Measurements from ENCODE around the gene TSPOAP1.

TSPOAP1 gene

GRCh38 chr17:58300336-58300735, 28.3 kb downstream of the TSPOAP1 start:
- TF ChIP-seq, protein P1, sequence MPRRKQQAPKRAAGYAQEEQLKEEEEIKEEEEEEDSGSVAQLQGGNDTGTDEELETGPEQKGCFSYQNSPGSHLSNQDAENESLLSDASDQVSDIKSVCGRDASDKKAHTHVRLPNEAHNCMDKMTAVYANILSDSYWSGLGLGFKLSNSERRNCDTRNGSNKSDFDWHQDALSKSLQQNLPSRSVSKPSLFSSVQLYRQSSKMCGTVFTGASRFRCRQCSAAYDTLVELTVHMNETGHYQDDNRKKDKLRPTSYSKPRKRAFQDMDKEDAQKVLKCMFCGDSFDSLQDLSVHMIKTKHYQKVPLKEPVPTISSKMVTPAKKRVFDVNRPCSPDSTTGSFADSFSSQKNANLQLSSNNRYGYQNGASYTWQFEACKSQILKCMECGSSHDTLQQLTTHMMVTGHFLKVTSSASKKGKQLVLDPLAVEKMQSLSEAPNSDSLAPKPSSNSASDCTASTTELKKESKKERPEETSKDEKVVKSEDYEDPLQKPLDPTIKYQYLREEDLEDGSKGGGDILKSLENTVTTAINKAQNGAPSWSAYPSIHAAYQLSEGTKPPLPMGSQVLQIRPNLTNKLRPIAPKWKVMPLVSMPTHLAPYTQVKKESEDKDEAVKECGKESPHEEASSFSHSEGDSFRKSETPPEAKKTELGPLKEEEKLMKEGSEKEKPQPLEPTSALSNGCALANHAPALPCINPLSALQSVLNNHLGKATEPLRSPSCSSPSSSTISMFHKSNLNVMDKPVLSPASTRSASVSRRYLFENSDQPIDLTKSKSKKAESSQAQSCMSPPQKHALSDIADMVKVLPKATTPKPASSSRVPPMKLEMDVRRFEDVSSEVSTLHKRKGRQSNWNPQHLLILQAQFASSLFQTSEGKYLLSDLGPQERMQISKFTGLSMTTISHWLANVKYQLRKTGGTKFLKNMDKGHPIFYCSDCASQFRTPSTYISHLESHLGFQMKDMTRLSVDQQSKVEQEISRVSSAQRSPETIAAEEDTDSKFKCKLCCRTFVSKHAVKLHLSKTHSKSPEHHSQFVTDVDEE (CRISPR knock-in tag; IDR thresholded peaks at IDR 0.05): no peak
- TF ChIP-seq PATZ1 (CRISPR knock-in tag; IDR thresholded peaks at IDR 0.05; ENCODE audit: borderline replicate concordance): no peak
- TF ChIP-seq TCF4 (CRISPR knock-in tag; IDR thresholded peaks at IDR 0.05; ENCODE audit: borderline replicate concordance): no peak
- no peak for TF ChIP-seq ISL1 (CRISPR knock-in tag; IDR thresholded peaks at IDR 0.05)
- TF ChIP-seq PPARA (CRISPR knock-in tag; IDR thresholded peaks at IDR 0.05; ENCODE audit: borderline replicate concordance): no peak
- TF ChIP-seq OSR1 (CRISPR knock-in tag; IDR thresholded peaks at IDR 0.05): no peak
- no peak for TF ChIP-seq BACH2 (CRISPR knock-in tag; IDR thresholded peaks at IDR 0.05; ENCODE audit: borderline replicate concordance)
- TF ChIP-seq ZNF70 (CRISPR knock-in tag; IDR thresholded peaks at IDR 0.05): no peak
- TF ChIP-seq SNAI2 (CRISPR knock-in tag; IDR thresholded peaks at IDR 0.05): no peak
- no peak for TF ChIP-seq GLIS3 (CRISPR knock-in tag; IDR thresholded peaks at IDR 0.05)
- TF ChIP-seq ESRRG (CRISPR knock-in tag; IDR thresholded peaks at IDR 0.05): no peak
- no peak for TF ChIP-seq ZNF565 (CRISPR knock-in tag; conservative IDR thresholded peaks at IDR 0.05; ENCODE audit: low read depth)
- no peak for TF ChIP-seq TOX (CRISPR knock-in tag; IDR thresholded peaks at IDR 0.05; ENCODE audit: borderline replicate concordance)
- no peak for TF ChIP-seq CSDC2 (CRISPR knock-in tag; IDR thresholded peaks at IDR 0.05)
- ATAC-seq: no peak

DNA sequence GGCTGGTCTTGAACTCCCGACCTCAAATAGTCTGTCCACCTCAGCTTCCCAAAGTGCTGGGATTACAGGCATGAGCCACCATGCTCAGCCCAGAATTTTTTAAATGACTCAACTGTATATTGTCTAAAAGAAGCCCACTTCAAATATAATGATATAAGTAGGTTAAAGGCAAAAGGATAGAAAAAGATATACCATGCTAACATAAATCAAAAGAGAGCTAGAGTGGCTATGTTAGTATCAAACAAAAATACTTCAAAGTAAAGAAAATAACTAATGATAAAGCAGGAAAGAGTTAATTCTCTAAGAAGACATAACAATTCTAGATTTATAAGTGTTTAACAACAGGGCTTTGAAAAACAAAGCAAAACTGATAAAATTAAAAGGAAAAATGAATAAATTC, 34.6 kb downstream of the TSPOAP1 start:
- TF ChIP-seq GLIS3 (CRISPR knock-in tag; IDR thresholded peaks at IDR 0.05): no peak
- TF ChIP-seq ZFP3 (CRISPR knock-in tag; IDR thresholded peaks at IDR 0.05): no peak
- no peak for TF ChIP-seq ARNTL (CRISPR knock-in tag; IDR thresholded peaks at IDR 0.05; ENCODE audit: borderline replicate concordance, low read depth)
- no peak for TF ChIP-seq ZFP30 (CRISPR knock-in tag; IDR thresholded peaks at IDR 0.05)
- TF ChIP-seq, protein P2, sequence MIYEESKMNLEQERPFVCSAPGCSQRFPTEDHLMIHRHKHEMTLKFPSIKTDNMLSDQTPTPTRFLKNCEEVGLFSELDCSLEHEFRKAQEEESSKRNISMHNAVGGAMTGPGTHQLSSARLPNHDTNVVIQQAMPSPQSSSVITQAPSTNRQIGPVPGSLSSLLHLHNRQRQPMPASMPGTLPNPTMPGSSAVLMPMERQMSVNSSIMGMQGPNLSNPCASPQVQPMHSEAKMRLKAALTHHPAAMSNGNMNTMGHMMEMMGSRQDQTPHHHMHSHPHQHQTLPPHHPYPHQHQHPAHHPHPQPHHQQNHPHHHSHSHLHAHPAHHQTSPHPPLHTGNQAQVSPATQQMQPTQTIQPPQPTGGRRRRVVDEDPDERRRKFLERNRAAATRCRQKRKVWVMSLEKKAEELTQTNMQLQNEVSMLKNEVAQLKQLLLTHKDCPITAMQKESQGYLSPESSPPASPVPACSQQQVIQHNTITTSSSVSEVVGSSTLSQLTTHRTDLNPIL (CRISPR knock-in tag; IDR thresholded peaks at IDR 0.05; ENCODE audit: low read depth): no peak
- TF ChIP-seq TCF4 (CRISPR knock-in tag; IDR thresholded peaks at IDR 0.05; ENCODE audit: borderline replicate concordance): no peak
- no peak for TF ChIP-seq ZC3H10 (CRISPR knock-in tag; IDR thresholded peaks at IDR 0.05)
- no peak for TF ChIP-seq PPARA (CRISPR knock-in tag; IDR thresholded peaks at IDR 0.05; ENCODE audit: borderline replicate concordance)
- no peak for TF ChIP-seq ESRRG (CRISPR knock-in tag; IDR thresholded peaks at IDR 0.05)
- TF ChIP-seq, protein P1 (CRISPR knock-in tag; IDR thresholded peaks at IDR 0.05): no peak
- TF ChIP-seq TOX (CRISPR knock-in tag; IDR thresholded peaks at IDR 0.05; ENCODE audit: borderline replicate concordance): no peak
- TF ChIP-seq BACH2 (CRISPR knock-in tag; IDR thresholded peaks at IDR 0.05; ENCODE audit: borderline replicate concordance): no peak
- no peak for TF ChIP-seq ISL1 (CRISPR knock-in tag; IDR thresholded peaks at IDR 0.05)
- no peak for TF ChIP-seq OSR1 (CRISPR knock-in tag; IDR thresholded peaks at IDR 0.05)
- no peak for TF ChIP-seq ZNF70 (CRISPR knock-in tag; IDR thresholded peaks at IDR 0.05)
- no peak for ATAC-seq

DNA sequence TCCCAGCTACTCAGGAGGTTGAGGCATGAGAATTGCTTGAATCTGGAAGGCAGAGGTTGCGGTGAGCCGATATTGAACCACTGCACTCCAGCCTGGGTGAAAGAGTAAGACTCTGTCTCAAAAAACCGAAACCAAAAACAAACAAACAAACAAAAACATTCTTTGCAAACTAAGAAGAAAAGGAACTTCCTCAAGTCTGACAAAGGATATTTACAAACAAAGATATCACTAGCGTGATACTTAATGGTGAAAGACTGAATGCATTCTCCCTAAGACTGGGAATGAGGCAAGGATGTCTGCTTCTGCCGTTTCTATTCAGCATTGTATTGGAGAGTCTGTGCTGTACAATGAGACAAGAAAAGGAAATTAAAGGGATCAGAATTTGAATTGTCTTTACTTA, 37.3 kb downstream of the TSPOAP1 start:
- no peak for ATAC-seq
- no peak for TF ChIP-seq ARNTL (CRISPR knock-in tag; IDR thresholded peaks at IDR 0.05; ENCODE audit: borderline replicate concordance, low read depth)
- TF ChIP-seq, protein P1 (CRISPR knock-in tag; IDR thresholded peaks at IDR 0.05): no peak
- no peak for TF ChIP-seq ZFP3 (CRISPR knock-in tag; IDR thresholded peaks at IDR 0.05)
- TF ChIP-seq, protein P3, sequence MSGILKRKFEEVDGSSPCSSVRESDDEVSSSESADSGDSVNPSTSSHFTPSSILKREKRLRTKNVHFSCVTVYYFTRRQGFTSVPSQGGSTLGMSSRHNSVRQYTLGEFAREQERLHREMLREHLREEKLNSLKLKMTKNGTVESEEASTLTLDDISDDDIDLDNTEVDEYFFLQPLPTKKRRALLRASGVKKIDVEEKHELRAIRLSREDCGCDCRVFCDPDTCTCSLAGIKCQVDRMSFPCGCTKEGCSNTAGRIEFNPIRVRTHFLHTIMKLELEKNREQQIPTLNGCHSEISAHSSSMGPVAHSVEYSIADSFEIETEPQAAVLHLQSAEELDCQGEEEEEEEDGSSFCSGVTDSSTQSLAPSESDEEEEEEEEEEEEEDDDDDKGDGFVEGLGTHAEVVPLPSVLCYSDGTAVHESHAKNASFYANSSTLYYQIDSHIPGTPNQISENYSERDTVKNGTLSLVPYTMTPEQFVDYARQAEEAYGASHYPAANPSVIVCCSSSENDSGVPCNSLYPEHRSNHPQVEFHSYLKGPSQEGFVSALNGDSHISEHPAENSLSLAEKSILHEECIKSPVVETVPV (CRISPR knock-in tag; IDR thresholded peaks at IDR 0.05): no peak
- TF ChIP-seq RARB (CRISPR knock-in tag; IDR thresholded peaks at IDR 0.05): no peak
- TF ChIP-seq PPARA (CRISPR knock-in tag; IDR thresholded peaks at IDR 0.05; ENCODE audit: borderline replicate concordance): no peak
- no peak for TF ChIP-seq ESRRG (CRISPR knock-in tag; IDR thresholded peaks at IDR 0.05)
